GM12891 (cell line): ENCODE data around the gene CCDC9.

Experiments used
- POLR2A ChIP-seq: IDR thresholded peaks from 2 replicates; pipeline ENCODE4 v1.6.1; 2011; ENCODE audit warnings: low read depth, low read length, control low read depth
- POLR2AphosphoS5 ChIP-seq: IDR thresholded peaks from 2 replicates; pipeline ENCODE4 v1.6.1; 2011; ENCODE audit warnings: low read depth, low read length, control low read depth
- POU2F2 ChIP-seq: IDR thresholded peaks from 2 replicates; pipeline ENCODE4 v1.6.1; 2011; ENCODE audit warnings: low read depth, mild to moderate bottlenecking, control low read depth, low read length, moderate library complexity
- SPI1 ChIP-seq: IDR thresholded peaks from 2 replicates; pipeline ENCODE4 v1.6.1; 2011; ENCODE audit warnings: low read depth, low read length, control low read depth
- TAF1 ChIP-seq: IDR thresholded peaks from 2 replicates; pipeline ENCODE4 v1.6.1; 2011; ENCODE audit warnings: low read depth, low read length, control low read depth

- no peak for TF ChIP-seq POLR2AphosphoS5
- TF ChIP-seq POLR2A = no peak
- no peak for TF ChIP-seq POU2F2
- TF ChIP-seq TAF1 = no peak
- TF ChIP-seq SPI1 = no peak
Observed at GRCh38 chr19:47316513-47316912, 60.2 kb downstream of the CCDC9 start.
